Osteoblast (primary cell): Measurements from ENCODE around the gene CLRN3. TPM values are rescaled to one million over a fixed set of nuclear protein-coding genes. Genes with fewer than 3 reads are reported as not detected.

Source experiments
- DNase-seq: peaks from one replicate; pipeline ENCODE4 v3.0.0; 2011; ENCODE audit warnings: low spot score, mixed read lengths; ENCODE audit not compliant: insufficient read length; ENCODE audit errors: missing footprints
- H2AFZ ChIP-seq: 2 replicates; pipeline ENCODE4 v1.6.0; 2011; ENCODE audit warnings: mild to moderate bottlenecking, low read length
- H3K27ac ChIP-seq: 2 replicates; pipeline ENCODE4 v1.5.1; 2011; ENCODE audit warnings: mild to moderate bottlenecking, low read depth, low read length, moderate library complexity
- H3K27me3 ChIP-seq: 2 replicates; pipeline ENCODE4 v1.6.0; 2012; ENCODE audit warnings: mild to moderate bottlenecking, control low read depth, inconsistent platforms, low read length, moderate library complexity; ENCODE audit not compliant: insufficient read depth
- H3K36me3 ChIP-seq: 2 replicates; pipeline ENCODE4 v1.5.1; 2011; ENCODE audit warnings: mild to moderate bottlenecking, low read length, control low read depth, moderate library complexity; ENCODE audit not compliant: insufficient read depth
- H3K4me1 ChIP-seq: 2 replicates; pipeline ENCODE4 v1.5.1; 2011; ENCODE audit warnings: mild to moderate bottlenecking, low read length, control low read depth, moderate library complexity; ENCODE audit not compliant: insufficient read depth
- H3K4me2 ChIP-seq: 2 replicates; pipeline ENCODE4 v1.6.0; 2011; ENCODE audit warnings: mild to moderate bottlenecking, low read length; ENCODE audit not compliant: insufficient read depth
- H3K4me3 ChIP-seq: fragments of 200-600 bp; sonication (generic); 3 replicates; pipeline ENCODE4 v1.5.1; 2012; ENCODE audit warnings: mild to moderate bottlenecking, low read length, inconsistent platforms; ENCODE audit not compliant: insufficient read depth
- H3K79me2 ChIP-seq: 2 replicates; pipeline ENCODE4 v1.6.0; 2012; ENCODE audit warnings: mild to moderate bottlenecking, low read length, control low read depth, inconsistent platforms; ENCODE audit not compliant: insufficient read depth
- H3K9me3 ChIP-seq: 2 replicates; pipeline ENCODE4 v1.5.1; 2011; ENCODE audit warnings: low read depth, low read length, control low read depth
- H4K20me1 ChIP-seq: 2 replicates; pipeline ENCODE4 v1.6.0; 2012; ENCODE audit warnings: mild to moderate bottlenecking, low read length, control low read depth; ENCODE audit not compliant: insufficient read depth
- CTCF ChIP-seq: IDR thresholded peaks from 2 replicates; pipeline ENCODE4 v1.5.1; 2011; ENCODE audit warnings: mild to moderate bottlenecking, low read depth, low read length, moderate library complexity; ENCODE audit errors: extremely low read depth
- total RNA-seq: library from RNA; depleted of rRNA; stranded (reverse); fragments of >200 nt; gene quantifications from 2 replicates; pipeline ENCODE4 v1.2.3, GENCODE V29; 2012

Gene CLRN3
- total RNA-seq, 1 donor = not detected

- H4K20me1 ChIP-seq = no peaks in the 10 kb centered on the region
- H3K36me3 ChIP-seq = no peaks in the 10 kb centered on the region
- no peaks in the 10 kb centered on the region for H3K9me3 ChIP-seq
- TF ChIP-seq CTCF = no peak
- H2AFZ ChIP-seq = no peak overlapping the region
- H3K4me2 ChIP-seq = no peak overlapping the region
- no peaks in the 10 kb centered on the region for H3K4me1 ChIP-seq
- H3K27ac ChIP-seq = no peak overlapping the region
- H3K4me3 ChIP-seq = no peak overlapping the region
- DNase-seq = no peak
- no peaks in the 10 kb centered on the region for H3K79me2 ChIP-seq
- peaks cover 3% of the 10 kb centered on the region for H3K27me3 ChIP-seq
These were observed 26.3 kb downstream of the CLRN3 start for GRCh38 chr10:127866276-127867013.

- no peak for DNase-seq
- Histone ChIP-seq H3K4me1 (no peaks in the 10 kb centered on the region), H3K4me3 (no peak overlapping the region), H3K4me2 (no peak overlapping the region), H3K27ac (no peak overlapping the region), H3K79me2 (no peaks in the 10 kb centered on the region), H3K36me3 (no peaks in the 10 kb centered on the region), H3K27me3 (peaks cover 3% of the 10 kb centered on the region), H2AFZ (no peak overlapping the region), H4K20me1 (no peaks in the 10 kb centered on the region), H3K9me3 (peaks cover 3% of the 10 kb centered on the region)
- no peak for TF ChIP-seq CTCF
These were observed 29.4 kb downstream of the CLRN3 start for GRCh38 chr10:127863231-127863825.

GRCh38 chr10:127860592-127860991 is 32.1 kb downstream of the CLRN3 start:
- TF ChIP-seq CTCF = no peak
- Histone ChIP-seq H3K4me1 (no peaks in the 10 kb centered on the region), H3K4me3 (no peak overlapping the region), H3K9me3 (peaks cover 3% of the 10 kb centered on the region), H3K27me3 (no peaks in the 10 kb centered on the region), H3K27ac (no peak overlapping the region), H2AFZ (no peak overlapping the region), H3K79me2 (no peaks in the 10 kb centered on the region), H3K4me2 (no peak overlapping the region), H4K20me1 (no peaks in the 10 kb centered on the region), H3K36me3 (no peaks in the 10 kb centered on the region)
- DNase-seq = no peak

- Histone ChIP-seq H3K4me2 (no peak overlapping the region), H3K4me1 (no peaks in the 10 kb centered on the region), H3K27ac (no peak overlapping the region), H2AFZ (no peak overlapping the region), H3K4me3 (no peak overlapping the region), H4K20me1 (no peaks in the 10 kb centered on the region), H3K9me3 (peaks cover 3% of the 10 kb centered on the region), H3K79me2 (no peaks in the 10 kb centered on the region), H3K36me3 (no peaks in the 10 kb centered on the region), H3K27me3 (no peaks in the 10 kb centered on the region)
- TF ChIP-seq CTCF = no peak
- no peak for DNase-seq
These were observed 36.8 kb downstream of the CLRN3 start for GRCh38 chr10:127855976-127856375.
